HepG2 (cell line): ENCODE measurements around the gene NRGN. TPM values are rescaled to one million over a fixed set of nuclear protein-coding genes. Genes with fewer than 3 reads are reported as not detected.

Experiments
- ARNTL ChIP-seq: sonication (generic); formaldehyde crosslinking; IDR thresholded peaks from 2 replicates; pipeline ENCODE4 v1.4.0; 2020; ENCODE audit warnings: mild to moderate bottlenecking, missing genetic modification reagents
- DZIP1 ChIP-seq: sonication (generic); formaldehyde crosslinking; IDR thresholded peaks from 2 replicates; pipeline ENCODE4 v1.5.0; 2020; ENCODE audit warnings: mild to moderate bottlenecking, missing genetic modification reagents
- EEA1 ChIP-seq: sonication (generic); formaldehyde crosslinking; IDR thresholded peaks from 2 replicates; pipeline ENCODE4 v1.5.1; 2020; ENCODE audit warnings: mild to moderate bottlenecking, missing genetic modification reagents, borderline replicate concordance
- FOSL2 ChIP-seq: sonication (generic); formaldehyde crosslinking; IDR thresholded peaks from 2 replicates; pipeline ENCODE4 v1.4.0; 2020; ENCODE audit warnings: missing genetic modification reagents
- MAX ChIP-seq: IDR thresholded peaks from 2 replicates; pipeline ENCODE4 v1.6.1; 2012; ENCODE audit warnings: inconsistent platforms
- MYPOP ChIP-seq: sonication (generic); formaldehyde crosslinking; IDR thresholded peaks from 2 replicates; pipeline ENCODE4 v1.8.1; 2023; ENCODE audit warnings: mild to moderate bottlenecking, moderate library complexity, missing genetic modification reagents
- NCOA5 ChIP-seq: sonication (generic); formaldehyde crosslinking; IDR thresholded peaks from 2 replicates; pipeline ENCODE4 v1.4.0; 2020; ENCODE audit warnings: missing genetic modification reagents
- PITX1 ChIP-seq: sonication (generic); formaldehyde crosslinking; IDR thresholded peaks from 2 replicates; pipeline ENCODE4 v1.5.1; 2020; ENCODE audit warnings: mild to moderate bottlenecking, missing genetic modification reagents
- RORA ChIP-seq: sonication (generic); formaldehyde crosslinking; IDR thresholded peaks from 2 replicates; pipeline ENCODE4 v1.5.0; 2020; ENCODE audit warnings: mild to moderate bottlenecking, missing genetic modification reagents, moderate library complexity
- U2AF1 ChIP-seq: fragments of 200-400 bp; formaldehyde crosslinking; optimal IDR thresholded peaks from 2 replicates; pipeline ENCODE3; 2017; ENCODE audit warnings: mild to moderate bottlenecking, low read depth, low read length
- ZFP91 ChIP-seq: sonication (generic); formaldehyde crosslinking; IDR thresholded peaks from 2 replicates; pipeline ENCODE4 v1.9.0; 2022; ENCODE audit warnings: missing genetic modification reagents, mild to moderate bottlenecking, borderline replicate concordance
- ZNF143 ChIP-seq: sonication (generic); formaldehyde crosslinking; IDR thresholded peaks from 2 replicates; pipeline ENCODE4 v1.4.0; 2020; ENCODE audit warnings: missing genetic modification reagents
- ZNF282 ChIP-seq: fragments of 450-650 bp; IDR thresholded peaks from 2 replicates; pipeline ENCODE4 v1.6.1; 2018; ENCODE audit not compliant: partially characterized antibody
- ZNF350 ChIP-seq: sonication (generic); formaldehyde crosslinking; IDR thresholded peaks from 2 replicates; pipeline ENCODE4 v1.4.0; 2020; ENCODE audit warnings: mild to moderate bottlenecking, low read depth, missing genetic modification reagents, borderline replicate concordance
- ZNF441 ChIP-seq: sonication (generic); formaldehyde crosslinking; IDR thresholded peaks from 2 replicates; pipeline ENCODE4 v1.7.0; 2021; ENCODE audit warnings: missing genetic modification reagents, borderline replicate concordance
- ZNF503 ChIP-seq: sonication (generic); formaldehyde crosslinking; IDR thresholded peaks from 2 replicates; pipeline ENCODE4 v1.4.0; 2020; ENCODE audit warnings: missing genetic modification reagents
- ZNF547 ChIP-seq: sonication (generic); formaldehyde crosslinking; IDR thresholded peaks from 2 replicates; pipeline ENCODE4 v1.5.1; 2020; ENCODE audit warnings: mild to moderate bottlenecking, missing genetic modification reagents
- ZNF747 ChIP-seq: sonication (generic); formaldehyde crosslinking; IDR thresholded peaks from 2 replicates; pipeline ENCODE4 v1.8.1; 2023; ENCODE audit warnings: missing genetic modification reagents, mild to moderate bottlenecking, borderline replicate concordance
- ZNF816 ChIP-seq: sonication (generic); formaldehyde crosslinking; IDR thresholded peaks from 2 replicates; pipeline ENCODE4 v1.8.0; 2022; ENCODE audit warnings: missing genetic modification reagents, mild to moderate bottlenecking, borderline replicate concordance
- ZSCAN31 ChIP-seq: sonication (generic); formaldehyde crosslinking; IDR thresholded peaks from 2 replicates; pipeline ENCODE4 v1.5.0; 2020; ENCODE audit warnings: low read depth, mild to moderate bottlenecking, missing genetic modification reagents
- polyA plus RNA-seq, 8 experiments: library from polyadenylated mRNA; depleted of rRNA in 3 of 8; stranded (reverse) in 7 of 8; unstranded in 1 of 8; fragments of >200 nt; fragmentation: Illumina TruSeq in 4 of 8; extraction: Trizol in 4 of 8; gene quantifications; 2 replicates each; pipeline versions ENCODE4 v1.2.1 to v1.2.3, GENCODE V29; 2011 to 2016; ENCODE audit warnings: low read depth in 4 of 8, missing spikeins in 1 of 8, mixed read lengths in 1 of 8; ENCODE audit not compliant: insufficient read depth in 1 of 8
- total RNA-seq, 5 experiments: library from RNA; depleted of rRNA; stranded (reverse); fragments of >200 nt; fragmentation: Illumina TruSeq; extraction: Trizol; gene quantifications; 2 replicates each; pipeline ENCODE4 v1.2.3, GENCODE V29; 2016; ENCODE audit warnings: low read depth in 1 of 5

The NRGN gene
- total and polyA plus RNA-seq, 2 of the 13 experiments (the other 11 are each of a cell fraction or from before 2014, with no cell fraction given): 0.22 TPM; not detected in 1

GRCh38 chr11:124758355-124759265, 18.9 kb downstream of the NRGN start (continued):
- TF ChIP-seq ZNF747 (CRISPR knock-in tag) (no peak), ZNF350 (CRISPR knock-in tag) (peak; percentile 22; the same call in 1 of the 2 replicates), EEA1 (CRISPR knock-in tag) (no peak), ZNF143 (CRISPR knock-in tag) (no peak), ZNF816 (no peak), ARNTL (CRISPR knock-in tag) (0 out of 2 replicates have a peak, but pooled peaks have one; percentile 14), U2AF1 (no peak), RORA (CRISPR knock-in tag) (no peak), ZNF547 (0 out of 2 replicates have a peak, but pooled peaks have one; percentile 9), ZSCAN31 (CRISPR knock-in tag) (0 out of 2 replicates have a peak, but pooled peaks have one; percentile 35), PITX1 (CRISPR knock-in tag) (no peak), NCOA5 (no peak), FOSL2 (CRISPR knock-in tag) (peak; percentile 31; the same call in 1 of the 2 replicates), MYPOP (CRISPR knock-in tag) (peak; percentile 32; the same call in 1 of the 2 replicates), ZNF282 (no peak), ZNF441 (CRISPR knock-in tag) (peak; percentile 75), MAX (peak; percentile 66), ZNF503 (CRISPR knock-in tag) (0 out of 2 replicates have a peak, but pooled peaks have one; percentile 23), ZFP91 (CRISPR knock-in tag) (peak; percentile 58; the same call in 1 of the 2 replicates), DZIP1 (no peak)
